OCI-LY1 (cell line): ENCODE data around the gene TMEM213.

Experiments
- H2AFZ ChIP-seq: fragments of 200-600 bp; sonication (generic), shearing (Covaris generic); 2 replicates; pipeline ENCODE4 v1.6.0; 2014; ENCODE audit warnings: antibody characterized with exemption, mild to moderate bottlenecking, low read length
- H3F3A ChIP-seq: fragments of 200-600 bp; sonication (generic), shearing (Covaris generic); 2 replicates; pipeline ENCODE4 v1.6.0; 2014; ENCODE audit warnings: mild to moderate bottlenecking, antibody characterized with exemption, low read length, moderate library complexity; ENCODE audit not compliant: insufficient read depth
- H3K27ac ChIP-seq: fragments of 200-600 bp; sonication (generic); 2 replicates; pipeline ENCODE4 v1.5.1; 2014; ENCODE audit warnings: low read length, mixed run types, mild to moderate bottlenecking, low read depth; ENCODE audit not compliant: poor library complexity, severe bottlenecking
- H3K27me3 ChIP-seq: fragments of 200-600 bp; sonication (generic); 2 replicates; pipeline ENCODE4 v1.6.0; 2014; ENCODE audit warnings: antibody characterized with exemption, mild to moderate bottlenecking, low read length, moderate library complexity; ENCODE audit not compliant: insufficient read depth
- H3K36me3 ChIP-seq: fragments of 200-600 bp; sonication (generic); 2 replicates; pipeline ENCODE4 v1.6.1; 2014; ENCODE audit warnings: mild to moderate bottlenecking, antibody characterized with exemption, low read length, moderate library complexity, mixed read lengths; ENCODE audit not compliant: insufficient read depth
- H3K4me1 ChIP-seq: fragments of 200-600 bp; sonication (generic); 2 replicates; pipeline ENCODE4 v1.5.1; 2014; ENCODE audit warnings: mild to moderate bottlenecking, low read length, moderate library complexity; ENCODE audit not compliant: insufficient read depth, severe bottlenecking
- H3K4me2 ChIP-seq: fragments of 200-600 bp; sonication (generic), shearing (Covaris generic); 2 replicates; pipeline ENCODE4 v1.6.1; 2014; ENCODE audit warnings: low read length
- H3K4me3 ChIP-seq: fragments of 200-600 bp; sonication (generic); 2 replicates; pipeline ENCODE4 v1.5.1; 2014; ENCODE audit warnings: low read length, low read depth, mild to moderate bottlenecking, mixed read lengths; ENCODE audit not compliant: poor library complexity, severe bottlenecking
- H3K79me2 ChIP-seq: fragments of 200-600 bp; shearing (Covaris generic); 2 replicates; pipeline ENCODE4 v1.6.1; 2016; ENCODE audit warnings: mixed run types, low read length, mixed read lengths; ENCODE audit not compliant: insufficient read depth
- H3K9ac ChIP-seq: fragments of 200-600 bp; sonication (generic), shearing (Covaris generic); 2 replicates; pipeline ENCODE4 v1.6.1; 2014; ENCODE audit warnings: mild to moderate bottlenecking, low read length, mixed read lengths
- H3K9me2 ChIP-seq: fragments of 200-600 bp; sonication (generic), shearing (Covaris generic); 2 replicates; pipeline ENCODE4 v1.6.1; 2014; ENCODE audit warnings: low read depth, mild to moderate bottlenecking, low read length, mixed read lengths
- H3K9me3 ChIP-seq: fragments of 200-600 bp; shearing (Covaris generic); 2 replicates; pipeline ENCODE4 v1.6.1; 2014; ENCODE audit warnings: low read length, mixed read lengths
- H4K20me1 ChIP-seq: fragments of 200-600 bp; sonication (generic), shearing (Covaris generic); 2 replicates; pipeline ENCODE4 v1.6.0; 2016; ENCODE audit warnings: mild to moderate bottlenecking, low read length; ENCODE audit not compliant: insufficient read depth
- EZH2 ChIP-seq: fragments of 200-600 bp; sonication (generic), shearing (Covaris generic); IDR thresholded peaks from 2 replicates; pipeline ENCODE4 v1.8.0; 2017; ENCODE audit warnings: borderline replicate concordance, mixed run types, mild to moderate bottlenecking, antibody characterized with exemption, low read length, moderate library complexity, mixed read lengths
- TF ChIP-seq, protein P1 (sequence below): fragments of 200-600 bp; sonication (generic), shearing (Covaris generic); IDR thresholded peaks from 2 replicates; pipeline ENCODE4 v1.5.1; 2017; ENCODE audit warnings: mild to moderate bottlenecking, antibody characterized with exemption, low read length, moderate library complexity, mixed read lengths

Gene TMEM213, protein sequence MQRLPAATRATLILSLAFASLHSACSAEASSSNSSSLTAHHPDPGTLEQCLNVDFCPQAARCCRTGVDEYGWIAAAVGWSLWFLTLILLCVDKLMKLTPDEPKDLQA

DNA sequence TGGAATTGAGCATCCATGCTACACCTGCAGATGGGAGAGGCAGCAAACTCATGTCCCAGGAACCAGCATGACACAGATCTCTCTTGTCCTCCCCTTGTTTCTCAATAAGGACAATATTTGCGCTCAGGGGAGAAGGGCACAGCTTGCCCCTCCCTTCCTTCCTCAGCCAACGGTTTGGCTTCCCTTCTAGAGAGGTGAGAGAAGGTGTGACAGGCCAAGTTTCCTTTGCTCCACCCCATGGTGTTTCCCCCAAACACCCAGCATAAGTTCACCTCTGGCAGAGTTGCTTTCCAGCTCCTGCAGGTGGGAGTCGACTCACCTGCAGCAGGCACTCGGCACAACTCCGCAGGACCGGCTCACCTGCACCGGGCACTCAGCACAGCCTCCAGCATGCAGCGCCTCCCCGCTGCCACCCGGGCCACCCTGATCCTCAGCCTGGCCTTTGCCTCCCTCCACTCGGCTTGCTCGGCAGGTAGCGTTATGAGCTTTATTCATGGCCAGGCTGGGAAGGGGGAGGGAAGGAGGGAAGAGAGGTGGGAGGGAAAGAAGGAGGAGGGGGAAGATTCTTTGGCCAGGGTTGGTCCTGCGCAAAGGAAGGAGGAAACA lies at the start of gene TMEM213, which contains the start of gene ATP6V0A4:
Gene TMEM213 (plus strand): TSS at position 280 of the 606 bp plus-strand sequence. CDS start 111 bp downstream, at position 391.
Gene ATP6V0A4 (minus strand): TSS at position 482 of the 606 bp plus-strand sequence. CDS start 26,949 bp downstream, outside the sequence.
- H3F3A ChIP-seq, result no peaks in the 10 kb centered on the region
- no peaks in the 10 kb centered on the region for H3K9me3 ChIP-seq
- H3K27me3 ChIP-seq, result 0 out of 2 replicates have a peak, but pooled peaks cover 3% of the 10 kb centered on the region
- H3K36me3 ChIP-seq, result no peaks in the 10 kb centered on the region
- no peak within 1 kb of the TSS for H3K4me2 ChIP-seq
- no peaks in the 10 kb centered on the region for H3K9me2 ChIP-seq
- H3K79me2 ChIP-seq, result no peaks in the 10 kb centered on the region
- H2AFZ ChIP-seq, result no peak within 1 kb of the TSS
- no peaks in the 10 kb centered on the region for H3K4me1 ChIP-seq
- TF ChIP-seq, protein P1, sequence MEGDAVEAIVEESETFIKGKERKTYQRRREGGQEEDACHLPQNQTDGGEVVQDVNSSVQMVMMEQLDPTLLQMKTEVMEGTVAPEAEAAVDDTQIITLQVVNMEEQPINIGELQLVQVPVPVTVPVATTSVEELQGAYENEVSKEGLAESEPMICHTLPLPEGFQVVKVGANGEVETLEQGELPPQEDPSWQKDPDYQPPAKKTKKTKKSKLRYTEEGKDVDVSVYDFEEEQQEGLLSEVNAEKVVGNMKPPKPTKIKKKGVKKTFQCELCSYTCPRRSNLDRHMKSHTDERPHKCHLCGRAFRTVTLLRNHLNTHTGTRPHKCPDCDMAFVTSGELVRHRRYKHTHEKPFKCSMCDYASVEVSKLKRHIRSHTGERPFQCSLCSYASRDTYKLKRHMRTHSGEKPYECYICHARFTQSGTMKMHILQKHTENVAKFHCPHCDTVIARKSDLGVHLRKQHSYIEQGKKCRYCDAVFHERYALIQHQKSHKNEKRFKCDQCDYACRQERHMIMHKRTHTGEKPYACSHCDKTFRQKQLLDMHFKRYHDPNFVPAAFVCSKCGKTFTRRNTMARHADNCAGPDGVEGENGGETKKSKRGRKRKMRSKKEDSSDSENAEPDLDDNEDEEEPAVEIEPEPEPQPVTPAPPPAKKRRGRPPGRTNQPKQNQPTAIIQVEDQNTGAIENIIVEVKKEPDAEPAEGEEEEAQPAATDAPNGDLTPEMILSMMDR, result no peak
- TF ChIP-seq EZH2, result no peak
- no peaks in the 10 kb centered on the region for H4K20me1 ChIP-seq
- no peak within 1 kb of the TSS for H3K4me3 ChIP-seq
- H3K27ac ChIP-seq, result no peak within 1 kb of the TSS
- H3K9ac ChIP-seq, result no peak within 1 kb of the TSS

DNA sequence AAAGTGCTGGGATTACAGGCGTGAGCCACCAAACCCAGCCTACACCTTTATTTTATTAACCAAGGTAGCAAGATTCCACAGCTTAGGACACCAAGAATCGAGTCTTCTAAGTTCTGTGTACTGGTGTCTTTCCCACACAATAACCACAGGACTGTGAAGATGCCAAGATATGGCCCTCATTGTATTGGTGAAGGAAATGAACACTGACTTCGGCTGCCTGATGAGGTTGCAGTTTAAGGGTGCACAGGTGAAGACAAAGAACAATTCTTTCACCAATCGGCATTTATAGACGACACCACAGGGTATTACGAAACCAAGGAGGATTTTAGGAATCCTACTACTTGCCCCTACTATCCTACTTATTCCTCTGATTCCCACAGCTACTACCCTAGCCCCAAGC lies 49.1 kb upstream of the TMEM213 start:
- peaks cover 10% of the 10 kb centered on the region; the same call in 1 of the 2 replicates for H3K27me3 ChIP-seq
- H2AFZ ChIP-seq, result no peak overlapping the region
- no peak overlapping the region for H3K4me3 ChIP-seq
- no peaks in the 10 kb centered on the region for H3K9me3 ChIP-seq
- H4K20me1 ChIP-seq, result no peaks in the 10 kb centered on the region
- H3K4me1 ChIP-seq, result no peaks in the 10 kb centered on the region
- H3K36me3 ChIP-seq, result no peaks in the 10 kb centered on the region
- no peaks in the 10 kb centered on the region for H3K79me2 ChIP-seq
- H3K9ac ChIP-seq, result no peak overlapping the region
- H3K9me2 ChIP-seq, result no peaks in the 10 kb centered on the region
- TF ChIP-seq, protein P1, result no peak
- TF ChIP-seq EZH2, result no peak
- H3F3A ChIP-seq, result no peaks in the 10 kb centered on the region
- no peak overlapping the region for H3K27ac ChIP-seq
- H3K4me2 ChIP-seq, result no peak overlapping the region

DNA sequence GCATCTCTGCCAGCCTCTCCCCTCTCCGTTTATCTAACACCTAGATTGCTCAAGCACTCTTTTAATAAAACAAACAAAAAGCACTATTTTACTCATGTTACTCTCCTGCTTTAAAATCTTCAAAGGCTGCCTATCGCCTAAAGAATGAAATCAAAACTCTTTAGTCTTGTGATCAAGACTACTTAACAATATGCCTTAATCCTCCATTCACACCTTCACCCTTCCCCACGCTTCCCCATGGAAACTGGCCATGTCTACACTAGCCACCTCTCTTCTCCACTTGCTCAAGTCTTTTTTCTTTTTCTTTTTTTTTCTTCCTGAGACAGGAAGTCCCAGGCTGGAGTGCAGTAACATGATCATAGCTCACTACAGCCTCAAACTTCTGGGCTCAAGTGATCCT lies 47.8 kb upstream of the TMEM213 start:
- Histone ChIP-seq H3K9ac (no peak overlapping the region), H3K36me3 (no peaks in the 10 kb centered on the region), H3K4me2 (no peak overlapping the region), H2AFZ (no peak overlapping the region), H3K27me3 (peaks cover 10% of the 10 kb centered on the region; the same call in 1 of the 2 replicates), H3K9me3 (no peaks in the 10 kb centered on the region), H3K4me1 (no peaks in the 10 kb centered on the region), H3K79me2 (no peaks in the 10 kb centered on the region), H3K4me3 (no peak overlapping the region), H3K9me2 (no peaks in the 10 kb centered on the region), H3F3A (no peaks in the 10 kb centered on the region), H3K27ac (no peak overlapping the region), H4K20me1 (no peaks in the 10 kb centered on the region)
- TF ChIP-seq, protein P1, result no peak
- no peak for TF ChIP-seq EZH2
